D721Med (cell line): ENCODE results near the gene TBC1D16.

Experiments used
- DNase-seq: peaks from one replicate; pipeline ENCODE4 v3.0.0; 2011; ENCODE audit warnings: low spot score; ENCODE audit not compliant: insufficient read length
- FAIRE-seq: peaks from 2 replicates; lab custom pipeline; 2011; peaks lifted over from hg19 to GRCh38; lab: Jason Lieb, UNC
- TF ChIP-seq, protein P1 (sequence below): IDR thresholded peaks from 2 replicates; pipeline ENCODE4 v1.5.1; 2012; ENCODE audit warnings: mild to moderate bottlenecking, control low read depth; ENCODE audit not compliant: insufficient read depth; ENCODE audit errors: missing control alignments

The TBC1D16 gene

DNA sequence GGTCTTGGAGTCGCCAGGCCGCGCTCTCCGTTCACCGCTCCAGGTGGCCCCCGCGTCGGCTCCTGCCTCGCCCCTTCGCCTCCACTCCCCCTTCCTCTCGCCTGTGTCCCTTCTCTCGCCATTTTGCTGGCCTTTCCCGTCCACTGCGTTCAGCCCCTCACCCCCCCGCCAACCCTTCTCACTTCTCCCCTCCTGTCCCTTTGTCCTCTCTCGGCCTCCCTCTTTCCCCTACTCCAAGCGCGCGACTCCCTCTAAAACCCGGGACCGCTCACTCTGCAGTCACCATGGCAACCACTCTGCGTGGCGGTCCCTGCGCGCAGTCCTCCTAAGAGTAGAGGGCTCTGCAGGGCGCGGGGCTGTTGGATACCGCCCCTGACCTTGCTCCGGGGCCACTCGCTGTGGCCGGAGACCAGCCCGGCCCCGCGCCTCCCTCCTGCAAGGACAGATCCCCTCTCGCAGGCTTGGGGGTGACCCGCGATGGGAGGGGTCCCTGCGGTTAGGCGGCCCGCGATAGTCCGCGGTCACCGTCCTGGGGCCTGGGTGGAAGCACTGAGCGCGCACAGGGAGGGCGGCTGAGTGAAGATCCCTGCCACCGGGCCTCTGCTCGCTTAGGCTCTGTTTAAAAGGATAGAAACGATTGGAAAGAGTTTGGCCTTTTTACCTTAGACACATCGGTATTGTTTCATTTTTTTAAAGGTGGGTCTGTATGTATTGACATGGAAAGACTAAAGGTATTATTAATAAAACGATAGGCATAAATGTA is 1.2 kb upstream of the TBC1D16 start:
- FAIRE-seq (no peak), DNase-seq (no peak)
- TF ChIP-seq, protein P1, sequence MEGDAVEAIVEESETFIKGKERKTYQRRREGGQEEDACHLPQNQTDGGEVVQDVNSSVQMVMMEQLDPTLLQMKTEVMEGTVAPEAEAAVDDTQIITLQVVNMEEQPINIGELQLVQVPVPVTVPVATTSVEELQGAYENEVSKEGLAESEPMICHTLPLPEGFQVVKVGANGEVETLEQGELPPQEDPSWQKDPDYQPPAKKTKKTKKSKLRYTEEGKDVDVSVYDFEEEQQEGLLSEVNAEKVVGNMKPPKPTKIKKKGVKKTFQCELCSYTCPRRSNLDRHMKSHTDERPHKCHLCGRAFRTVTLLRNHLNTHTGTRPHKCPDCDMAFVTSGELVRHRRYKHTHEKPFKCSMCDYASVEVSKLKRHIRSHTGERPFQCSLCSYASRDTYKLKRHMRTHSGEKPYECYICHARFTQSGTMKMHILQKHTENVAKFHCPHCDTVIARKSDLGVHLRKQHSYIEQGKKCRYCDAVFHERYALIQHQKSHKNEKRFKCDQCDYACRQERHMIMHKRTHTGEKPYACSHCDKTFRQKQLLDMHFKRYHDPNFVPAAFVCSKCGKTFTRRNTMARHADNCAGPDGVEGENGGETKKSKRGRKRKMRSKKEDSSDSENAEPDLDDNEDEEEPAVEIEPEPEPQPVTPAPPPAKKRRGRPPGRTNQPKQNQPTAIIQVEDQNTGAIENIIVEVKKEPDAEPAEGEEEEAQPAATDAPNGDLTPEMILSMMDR = no peak

DNA sequence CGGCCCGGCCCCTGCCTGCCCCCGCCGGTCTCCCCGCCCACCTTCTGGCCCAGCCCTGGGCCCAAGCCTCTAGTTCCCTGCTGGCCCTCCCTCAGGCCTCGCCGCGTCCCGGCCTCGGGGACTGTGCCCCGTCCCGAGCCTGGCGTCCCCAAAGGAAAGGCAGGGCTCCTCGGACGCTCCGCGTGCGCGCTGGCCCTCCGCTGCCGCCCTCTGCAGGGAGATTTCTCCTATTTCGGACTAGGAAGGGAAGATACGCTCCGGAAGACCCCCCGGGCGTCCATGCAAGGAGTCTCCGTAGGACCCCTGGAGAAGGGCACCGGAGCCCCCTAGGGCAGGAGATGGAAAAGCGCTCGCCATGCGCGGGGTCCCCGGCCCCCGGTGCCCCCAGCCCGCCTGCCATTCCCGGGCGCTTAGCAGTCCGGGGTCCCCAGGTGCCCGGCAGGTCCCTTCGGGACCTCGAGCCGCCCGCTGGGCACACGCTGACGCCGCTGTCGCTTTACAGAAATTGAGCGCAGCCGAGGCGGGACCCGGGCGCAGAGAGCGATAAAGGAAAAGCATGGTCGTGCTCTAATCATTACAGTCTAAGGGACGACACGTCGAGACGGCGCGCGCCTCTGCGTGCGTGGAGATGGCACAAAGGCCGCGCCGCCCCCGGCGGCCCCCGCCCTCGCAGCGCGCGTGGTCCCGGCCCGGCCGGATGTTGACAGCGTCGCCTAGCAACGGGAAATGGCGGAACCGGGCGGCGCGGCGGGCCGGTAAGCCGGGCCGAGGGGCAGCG is 454 bp upstream of the TBC1D16 start, which contains the start of gene CCDC40:
Gene CCDC40 (plus strand): TSS at position 706 of the 778 bp plus-strand sequence. CDS start 21 bp downstream, at position 727.
- no peak for FAIRE-seq
- TF ChIP-seq, protein P1 = no peak
- DNase-seq = peak; percentile 67

DNA sequence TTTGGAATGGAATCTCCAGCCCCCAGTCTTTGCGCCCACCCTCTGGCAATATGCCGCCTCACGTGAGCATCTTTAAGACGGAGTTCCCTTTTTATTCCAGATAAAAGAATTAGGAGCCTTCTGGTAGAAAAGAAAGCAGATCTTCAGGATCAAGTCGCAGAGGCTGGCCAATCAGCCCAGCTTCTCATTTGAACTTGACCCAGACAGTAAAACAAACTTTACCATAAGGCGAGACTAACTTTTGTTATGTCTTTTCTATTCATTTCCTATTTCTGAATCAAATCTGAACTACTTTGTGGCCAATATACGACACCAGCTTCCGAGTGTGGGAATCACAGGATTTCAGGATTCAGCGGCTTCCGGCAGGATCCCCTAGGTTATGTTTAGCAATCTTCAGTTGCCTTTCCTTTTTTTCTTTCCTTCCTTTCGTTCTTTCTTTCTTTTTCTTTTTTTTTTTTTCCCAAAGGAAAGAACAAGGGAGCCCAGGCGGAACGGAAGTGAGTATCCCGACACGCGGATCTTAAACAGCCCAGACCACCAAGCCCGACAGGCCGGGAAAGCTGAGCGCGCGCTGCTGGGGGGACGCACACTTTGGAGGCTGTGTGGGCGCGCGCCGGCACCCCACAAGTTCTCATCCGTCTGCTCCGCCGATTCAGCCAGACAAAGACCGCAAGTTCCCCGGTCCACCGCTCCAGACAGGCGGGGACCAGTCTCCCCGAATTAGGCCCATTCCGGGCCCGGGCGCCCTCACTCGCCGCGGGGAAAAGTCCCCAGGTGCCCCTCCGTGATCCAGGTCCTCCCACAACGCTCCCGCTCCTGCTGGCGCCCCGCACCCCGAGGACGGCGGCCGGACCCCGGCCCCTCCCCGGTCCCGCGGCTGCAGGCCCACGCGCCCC is 633 bp downstream of the TBC1D16 start:
- FAIRE-seq (no peak), DNase-seq (no peak)
- TF ChIP-seq, protein P1 = no peak

DNA sequence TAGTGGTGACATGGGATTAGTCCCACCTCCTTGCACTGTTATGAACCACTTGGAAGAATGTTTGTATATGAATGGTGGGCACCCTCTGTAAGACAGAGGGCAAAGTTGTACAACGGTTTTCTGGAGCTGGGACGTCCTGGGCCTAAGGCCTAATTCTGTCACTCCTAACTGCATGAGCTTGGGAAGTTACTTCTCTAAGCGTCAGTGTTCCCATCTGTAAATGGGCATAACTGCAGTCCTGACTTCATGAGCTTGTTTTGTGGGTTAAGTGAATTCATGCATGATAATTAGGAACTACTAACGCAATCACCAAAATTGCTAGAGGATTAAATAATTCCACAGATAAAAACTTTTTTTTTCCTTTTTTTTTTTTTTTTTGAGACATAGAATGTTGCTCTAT is 1.8 kb downstream of the TBC1D16 start:
- TF ChIP-seq, protein P1 = no peak
- FAIRE-seq (no peak), DNase-seq (no peak)

DNA sequence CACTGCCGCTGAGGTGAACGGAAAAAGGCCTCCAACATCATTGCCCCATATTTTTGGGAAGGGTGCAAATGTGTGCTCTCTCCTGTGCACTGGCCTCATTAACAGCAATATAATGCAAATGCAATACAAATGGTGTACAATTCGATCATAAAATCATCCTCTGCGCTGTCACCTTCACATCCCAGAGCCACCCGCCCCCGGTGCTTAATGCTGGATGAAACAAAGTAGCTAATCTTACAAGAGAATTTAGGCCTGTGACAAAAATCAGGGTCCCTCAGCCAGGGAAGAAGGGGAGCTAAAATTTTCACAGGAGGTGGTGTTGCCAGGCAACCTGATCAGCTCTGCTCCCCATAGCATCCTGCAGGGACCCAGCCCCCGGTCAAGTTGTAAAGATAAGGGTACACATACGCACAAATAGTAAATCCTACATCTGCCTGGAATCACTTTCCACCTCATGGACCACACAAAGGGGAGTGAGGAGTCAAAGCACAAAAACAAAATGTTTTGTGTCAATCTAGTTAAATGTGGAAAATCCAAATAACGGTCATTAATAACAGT is 3.0 kb downstream of the TBC1D16 start:
- TF ChIP-seq, protein P1 = no peak
- no peak for FAIRE-seq
- no peak for DNase-seq

DNA sequence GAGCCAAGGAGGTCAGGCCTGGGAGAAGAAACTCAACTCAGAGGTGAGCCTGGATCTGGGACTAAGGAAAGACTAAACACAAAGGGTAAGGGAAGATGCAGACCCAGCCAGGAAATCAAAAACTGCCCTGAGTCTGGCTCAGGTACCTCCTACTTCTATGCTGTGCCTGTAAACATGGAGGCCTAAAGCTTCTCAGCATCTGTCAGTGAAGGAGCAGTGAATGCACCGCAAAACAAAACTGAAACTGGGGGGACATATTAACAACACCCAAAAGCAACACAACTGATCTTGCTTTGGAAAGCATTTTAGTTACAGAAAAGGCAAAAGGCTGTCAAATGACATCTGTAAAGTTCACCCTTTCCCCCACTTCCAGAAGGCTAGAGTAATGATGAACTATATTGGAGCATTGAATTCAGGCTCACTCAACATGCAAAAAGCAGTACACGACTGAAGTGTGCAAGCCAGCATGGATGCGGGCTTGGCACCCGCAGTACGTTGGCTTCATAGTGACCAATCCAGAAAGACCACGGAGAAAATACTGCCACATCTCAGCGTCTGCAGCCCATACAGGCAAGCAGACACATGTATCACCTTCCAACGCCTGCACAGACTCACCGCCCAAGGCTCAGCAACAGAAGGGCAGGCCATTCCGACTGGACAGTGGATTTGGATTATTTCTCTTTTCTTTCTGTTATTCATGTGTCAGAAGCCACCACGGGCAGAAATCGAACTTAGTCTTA is 3.8 kb downstream of the TBC1D16 start:
- no peak for DNase-seq
- no peak for FAIRE-seq
- TF ChIP-seq, protein P1 = no peak
